HK-2 (cell line): Measurements from ENCODE around the gene ABCB1.
"Not testable (repeated sequence)": the region's sequence is repeated elsewhere in the genome, so short reads cannot be mapped to it uniquely, and the experiment has no call there.

Experiments used
- DNase-seq: peaks from one replicate; pipeline ENCODE4 v3.0.0-alpha.2; 2018; ENCODE audit not compliant: unreplicated experiment

The ABCB1 gene

GRCh38 chr7:87473192-87473591 lies 127.5 kb downstream of the ABCB1 start:
- DNase-seq, result no peak

- no peak for DNase-seq
These were observed 129.2 kb downstream of the ABCB1 start for GRCh38 chr7:87471473-87471872.

DNA sequence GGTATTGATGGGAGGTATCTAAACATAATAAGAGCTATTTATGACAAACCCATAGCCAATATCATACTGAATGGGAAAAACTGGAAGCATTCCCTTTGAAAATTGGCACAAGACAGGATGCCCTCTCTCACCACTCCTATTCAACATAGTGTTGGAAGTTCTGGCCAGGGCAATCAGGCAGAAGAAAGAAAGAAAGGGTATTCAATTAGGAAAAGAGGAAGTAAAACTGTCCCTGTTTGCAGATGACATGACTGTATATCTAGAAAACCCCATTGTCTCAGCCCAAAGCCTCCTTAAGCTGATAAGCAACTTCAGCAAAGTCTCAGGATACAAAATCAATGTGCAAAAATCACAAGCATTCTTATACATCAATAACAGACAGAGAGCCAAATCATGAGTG lies 131.5 kb downstream of the ABCB1 start:
- DNase-seq, result not testable (repeated sequence)

DNA sequence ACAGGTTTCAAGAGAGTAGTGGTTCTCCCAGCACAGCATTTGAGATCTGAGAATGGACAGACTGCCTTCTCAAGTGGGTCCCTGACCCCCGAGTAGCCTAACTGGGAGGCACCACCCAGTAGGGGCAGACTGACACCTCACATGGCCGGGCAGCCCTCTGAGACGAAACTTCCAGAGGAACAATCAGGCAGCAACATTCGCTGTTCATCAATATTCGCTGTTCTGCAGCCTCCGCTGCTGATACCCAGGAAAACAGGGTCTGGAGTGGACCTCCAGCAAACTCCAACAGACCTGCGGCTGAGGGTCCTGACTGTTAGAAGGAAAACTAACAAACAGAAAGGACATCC lies 135.2 kb downstream of the ABCB1 start:
- not testable (repeated sequence) for DNase-seq

- DNase-seq, result not testable (repeated sequence)
These were observed 135.7 kb downstream of the ABCB1 start for GRCh38 chr7:87464830-87465533.

GRCh38 chr7:87463982-87464381 lies 136.7 kb downstream of the ABCB1 start:
- no peak for DNase-seq

- DNase-seq, result not testable (repeated sequence)
These were observed 140.2 kb downstream of the ABCB1 start for GRCh38 chr7:87460444-87460843.

DNA sequence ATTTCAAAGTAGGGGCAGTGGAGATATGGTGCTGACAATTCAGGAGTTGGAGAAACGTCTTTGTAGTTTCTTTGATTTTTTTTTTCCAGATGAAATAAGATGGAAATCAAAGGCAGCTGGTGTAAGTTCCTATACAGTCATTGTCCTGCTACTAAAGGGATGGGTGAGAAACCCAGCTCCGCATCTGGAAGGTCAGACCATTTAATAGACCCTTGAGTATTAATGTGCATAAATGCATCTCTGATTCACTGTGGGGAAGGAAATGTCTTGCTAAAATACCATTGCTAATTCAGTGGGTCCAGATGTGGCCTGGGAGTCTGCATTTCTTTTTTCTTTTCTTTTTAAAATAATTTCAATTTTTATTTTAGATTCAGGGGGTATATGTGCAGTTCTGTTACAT lies 140.7 kb downstream of the ABCB1 start:
- no peak for DNase-seq

DNA sequence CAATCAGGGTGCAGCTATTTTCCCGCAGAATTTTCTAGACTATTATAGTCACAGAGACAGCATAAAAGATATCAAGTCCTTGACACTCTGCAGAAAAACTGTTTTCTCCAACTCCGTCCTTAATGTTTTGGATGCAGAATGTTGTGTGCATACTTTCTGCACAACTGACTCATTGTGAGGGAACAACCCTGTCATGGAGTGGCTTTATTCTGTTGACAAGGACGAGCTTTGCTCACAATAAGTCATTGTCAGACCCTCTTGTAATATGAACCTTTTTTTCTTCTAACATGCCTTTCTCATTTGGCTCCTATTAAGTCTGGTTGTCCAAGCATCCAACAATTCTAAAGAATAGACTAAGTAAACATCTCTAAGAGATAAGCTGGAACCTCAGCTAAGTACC lies 142.5 kb downstream of the ABCB1 start:
- DNase-seq, result no peak

- no peak for DNase-seq
These were observed 144.4 kb downstream of the ABCB1 start for GRCh38 chr7:87456247-87456646.
